Measurements from ENCODE around the gene FOXP1.

Gene FOXP1

GRCh38 chr3:71135373-71136088 lies 448.0 kb downstream of the FOXP1 start:
- H3K36me3 ChIP-seq (ENCODE audit: control insufficient read depth, low read length) = no peaks in the 10 kb centered on the region
- H3K9me3 ChIP-seq (ENCODE audit: control insufficient read depth, insufficient read depth, low read length) = no peaks in the 10 kb centered on the region
- H3K27ac ChIP-seq (ENCODE audit: low read depth, low read length) = no peak overlapping the region
- H3K4me2 ChIP-seq (ENCODE audit: low read length) = no peak overlapping the region
- no peak for TF ChIP-seq EZH2phosphoT487 (IDR thresholded peaks at IDR 0.05; ENCODE audit: borderline replicate concordance, low read length)
- H4K20me1 ChIP-seq (ENCODE audit: control insufficient read depth, insufficient read depth, low read depth, low read length) = no peaks in the 10 kb centered on the region
- H3K9me2 ChIP-seq (replicated peaks; ENCODE audit: control insufficient read depth, low read length) = no peaks in the 10 kb centered on the region
- no peak overlapping the region for H3K4me3 ChIP-seq (ENCODE audit: low read length)
- no peaks in the 10 kb centered on the region; the same call in 1 of the 2 replicates for H3F3A ChIP-seq (ENCODE audit: control insufficient read depth, insufficient read depth)
- H3K79me2 ChIP-seq (ENCODE audit: control insufficient read depth, low read length) = peaks cover 3% of the 10 kb centered on the region; the same call in 1 of the 2 replicates
- peaks cover 19% of the 10 kb centered on the region for H3K4me1 ChIP-seq (ENCODE audit: control insufficient read depth, low read length)
- H3K27me3 ChIP-seq (ENCODE audit: control insufficient read depth, low read length) = no peaks in the 10 kb centered on the region

GRCh38 chr3:71134521-71134920 lies 449.0 kb downstream of the FOXP1 start:
- H3K9me2 ChIP-seq (replicated peaks; ENCODE audit: control insufficient read depth, low read length) = no peaks in the 10 kb centered on the region
- H3K4me1 ChIP-seq (ENCODE audit: control insufficient read depth, low read length) = peaks cover 24% of the 10 kb centered on the region
- no peaks in the 10 kb centered on the region for H3K9me3 ChIP-seq (ENCODE audit: control insufficient read depth, insufficient read depth, low read length)
- peaks cover 7% of the 10 kb centered on the region; the same call in 1 of the 2 replicates for H3K36me3 ChIP-seq (ENCODE audit: control insufficient read depth, low read length)
- H3K4me2 ChIP-seq (ENCODE audit: low read length) = no peak overlapping the region
- no peaks in the 10 kb centered on the region; the same call in 1 of the 2 replicates for H3F3A ChIP-seq (ENCODE audit: control insufficient read depth, insufficient read depth)
- H3K27me3 ChIP-seq (ENCODE audit: control insufficient read depth, low read length) = no peaks in the 10 kb centered on the region
- TF ChIP-seq CTCF (IDR thresholded peaks at IDR 0.05; ENCODE audit: low read depth, low read length, poor library complexity, severe bottlenecking) = no peak
- no peak for TF ChIP-seq EZH2phosphoT487 (IDR thresholded peaks at IDR 0.05; ENCODE audit: borderline replicate concordance, low read length)
- H3K27ac ChIP-seq (ENCODE audit: low read depth, low read length) = no peak overlapping the region
- no peak overlapping the region for H3K4me3 ChIP-seq (ENCODE audit: low read length)
- no peaks in the 10 kb centered on the region for H4K20me1 ChIP-seq (ENCODE audit: control insufficient read depth, insufficient read depth, low read depth, low read length)
- peaks cover 11% of the 10 kb centered on the region for H3K79me2 ChIP-seq (ENCODE audit: control insufficient read depth, low read length)

- Histone ChIP-seq H3K9me3 (ENCODE audit: control insufficient read depth, insufficient read depth, low read length) (no peaks in the 10 kb centered on the region), H4K20me1 (ENCODE audit: control insufficient read depth, insufficient read depth, low read depth, low read length) (no peaks in the 10 kb centered on the region), H3F3A (ENCODE audit: control insufficient read depth, insufficient read depth) (no peaks in the 10 kb centered on the region; the same call in 1 of the 2 replicates), H3K27ac (ENCODE audit: low read depth, low read length) (no peak overlapping the region), H3K27me3 (ENCODE audit: control insufficient read depth, low read length) (no peaks in the 10 kb centered on the region), H3K4me1 (ENCODE audit: control insufficient read depth, low read length) (peaks cover 30% of the 10 kb centered on the region), H3K79me2 (ENCODE audit: control insufficient read depth, low read length) (peaks cover 18% of the 10 kb centered on the region), H3K4me3 (ENCODE audit: low read length) (no peak overlapping the region), H3K4me2 (ENCODE audit: low read length) (no peak overlapping the region), H3K9me2 (replicated peaks; ENCODE audit: control insufficient read depth, low read length) (no peaks in the 10 kb centered on the region), H3K36me3 (ENCODE audit: control insufficient read depth, low read length) (peaks cover 7% of the 10 kb centered on the region; the same call in 1 of the 2 replicates)
- TF ChIP-seq EZH2phosphoT487 (IDR thresholded peaks at IDR 0.05; ENCODE audit: borderline replicate concordance, low read length) (no peak), CTCF (IDR thresholded peaks at IDR 0.05; ENCODE audit: low read depth, low read length, poor library complexity, severe bottlenecking) (no peak)
Observed at GRCh38 chr3:71133865-71134264, 449.7 kb downstream of the FOXP1 start.
